Measurements from ENCODE around the gene AGFG2. TPM values are rescaled to one million over a fixed set of nuclear protein-coding genes. Genes with fewer than 3 reads are reported as not detected.

AGFG2 gene
- polyA plus RNA-seq, 4 donors = 10.8 to 17.7 (median 14.3) TPM

- DNase-seq (ENCODE audit: low read depth in 4 of 4, low spot score in 2 of 4) = no peak
Measured at GRCh38 chr7:100583132-100584053, 44.4 kb downstream of the AGFG2 start.

DNA sequence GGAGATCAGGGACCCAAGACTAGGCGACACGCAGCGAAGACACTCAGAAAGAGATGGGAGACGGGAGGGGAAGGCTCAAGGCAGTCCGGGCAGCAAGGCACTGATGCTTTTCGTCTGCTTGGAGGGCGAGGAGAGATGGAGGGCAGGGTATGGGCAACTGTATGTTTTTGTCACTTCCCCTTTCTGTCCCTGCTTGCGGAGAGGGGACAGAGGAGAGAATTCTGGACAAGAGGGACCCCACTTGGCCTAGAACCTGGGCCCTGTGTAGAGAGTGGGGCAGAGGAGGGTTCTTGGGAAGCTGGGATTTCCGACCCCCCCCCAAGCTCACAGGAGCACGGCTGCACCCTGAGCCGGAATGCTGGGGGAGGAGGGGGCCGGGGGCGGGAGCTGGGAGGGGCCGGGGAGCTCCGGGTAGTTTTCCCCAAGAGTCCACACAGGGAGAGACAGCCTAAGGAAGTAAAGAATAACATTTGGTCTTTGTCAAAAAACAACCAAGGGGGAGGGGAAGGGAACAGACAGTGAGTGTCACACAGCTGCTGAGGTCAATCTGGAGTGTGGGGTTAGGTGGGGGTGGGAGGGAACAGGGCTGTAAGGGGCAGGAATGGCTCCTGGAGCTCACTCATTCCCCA is 45.2 kb downstream of the AGFG2 start:
- DNase-seq (ENCODE audit: low read depth in 4 of 4, low spot score in 2 of 4) = no peak

DNA sequence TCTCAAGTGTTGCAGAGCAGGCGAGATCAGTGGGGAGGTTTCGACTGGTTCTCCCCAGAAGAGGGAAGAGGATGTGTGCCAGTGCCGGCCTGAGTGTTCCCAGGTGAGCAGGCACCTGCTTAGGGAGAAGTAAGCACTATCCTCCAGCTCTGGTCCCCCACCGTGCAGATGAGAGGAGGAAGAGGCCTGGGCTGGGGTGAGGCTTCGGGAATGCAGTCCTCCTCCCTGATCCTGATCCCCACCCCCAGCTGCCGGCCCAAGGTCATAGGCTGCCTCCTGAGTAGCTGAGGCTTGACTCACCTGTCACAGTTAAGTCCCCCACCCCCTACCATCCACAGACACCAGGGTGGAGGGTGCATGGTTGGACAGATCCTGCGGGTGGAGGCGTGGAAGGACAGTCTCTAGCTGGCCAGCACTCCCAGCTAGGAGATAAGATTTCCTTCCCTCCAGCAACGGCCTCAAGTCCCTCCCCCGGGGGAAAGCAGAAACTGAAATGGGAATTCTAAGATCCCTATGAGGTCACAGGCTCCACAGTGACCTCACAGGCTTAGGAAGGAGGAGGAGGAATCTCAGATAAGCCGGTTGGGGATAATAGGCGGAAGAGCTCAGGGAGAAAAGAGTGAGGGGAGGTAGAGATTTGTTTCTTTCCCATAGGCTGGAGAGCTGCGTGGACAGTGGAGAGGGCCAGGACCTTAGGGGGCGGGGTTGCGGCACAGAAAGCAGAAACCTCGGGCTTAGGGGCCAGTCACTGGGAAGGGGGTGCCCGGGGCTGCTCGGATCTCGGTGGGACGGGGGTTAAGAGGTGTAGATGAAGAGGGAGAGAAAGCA is 45.9 kb downstream of the AGFG2 start:
- DNase-seq (ENCODE audit: low read depth in 4 of 4, low spot score in 2 of 4) = no peak

GRCh38 chr7:100585511-100586265 is 46.7 kb downstream of the AGFG2 start, which contains the start of gene LRCH4:
LRCH4 (minus strand) TSS chr7:100586129; CDS start chr7:100586100, 29 bp downstream.
- no peak for DNase-seq (ENCODE audit: low read depth in 4 of 4, low spot score in 2 of 4)

DNA sequence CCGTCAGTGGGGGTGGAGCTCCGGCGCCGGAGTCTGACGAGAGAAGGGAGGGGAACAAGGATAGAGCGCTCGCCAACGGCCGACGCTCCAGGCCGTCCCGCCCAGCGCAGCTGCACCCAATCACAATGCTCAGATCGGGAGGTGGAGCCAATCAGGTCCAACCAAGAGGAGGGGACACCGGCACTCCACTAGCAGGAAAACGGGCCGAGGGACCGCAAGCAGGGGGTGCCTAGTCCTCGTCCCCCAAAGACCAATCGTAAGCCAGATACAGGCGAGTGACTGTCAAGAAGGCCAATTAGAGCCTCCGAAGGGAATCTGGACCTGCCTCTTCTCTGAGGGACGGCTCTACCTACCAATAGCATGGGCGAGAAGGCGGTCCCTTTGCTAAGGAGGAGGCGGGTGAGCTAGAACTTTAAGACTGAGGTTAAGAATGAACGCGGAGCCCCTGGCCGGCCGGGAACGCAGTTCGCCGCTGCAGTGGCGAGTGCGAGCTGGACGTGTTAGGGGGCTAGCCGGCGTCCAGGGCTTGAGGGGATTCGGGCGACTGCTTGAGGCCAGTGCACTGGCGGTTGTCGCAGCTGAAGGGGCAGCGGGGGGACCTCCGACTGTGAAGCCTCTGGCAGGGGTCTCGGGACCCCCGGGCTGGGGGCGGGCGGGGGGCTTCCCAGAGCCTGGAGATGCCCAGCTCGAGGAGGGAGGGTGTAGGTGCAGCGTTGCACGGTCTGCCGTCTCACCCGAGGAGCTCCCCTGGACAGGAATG is 47.4 kb downstream of the AGFG2 start, which contains the start of gene FBXO24:
TSS of gene FBXO24 (plus strand) at position 63 of the 760 bp plus-strand sequence. CDS start at position 361, 298 bp downstream.
- DNase-seq (ENCODE audit: low read depth in 4 of 4, low spot score in 2 of 4) = peak; percentile 100

- no peak for DNase-seq (ENCODE audit: low read depth in 4 of 4, low spot score in 2 of 4)
Measured at GRCh38 chr7:100588438-100588837, 49.4 kb downstream of the AGFG2 start.

DNA sequence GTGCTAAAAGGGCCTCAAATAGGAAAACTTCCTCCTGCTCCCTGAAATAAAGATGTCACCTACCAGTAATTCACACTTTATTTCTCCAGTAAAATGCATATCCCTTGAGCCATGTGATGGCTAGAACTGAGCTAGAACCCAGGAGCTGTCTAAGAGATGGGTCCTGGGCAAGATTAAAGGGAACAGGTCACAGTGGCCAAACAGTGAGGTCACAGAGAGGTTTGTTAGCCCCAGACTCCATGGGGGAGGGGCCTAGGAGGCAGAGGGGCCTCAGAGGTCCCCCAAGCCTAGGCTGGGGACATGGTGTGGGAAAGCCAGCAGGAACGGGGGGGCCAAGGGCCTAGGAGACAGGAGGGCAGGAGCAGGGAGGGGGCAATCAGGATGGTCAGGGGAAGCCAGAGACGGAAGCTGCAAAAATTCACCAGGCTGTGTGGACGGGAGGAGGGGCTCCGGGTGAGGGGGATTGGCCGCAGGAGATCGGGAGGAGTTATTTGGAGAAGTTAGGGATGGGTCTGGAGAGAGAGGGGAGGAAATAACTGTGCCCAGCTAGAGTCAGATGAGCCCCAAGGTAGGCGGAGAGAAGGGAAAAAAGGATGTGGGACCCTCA is 50.4 kb downstream of the AGFG2 start:
- DNase-seq (ENCODE audit: low read depth in 4 of 4, low spot score in 2 of 4) = no peak

GRCh38 chr7:100590077-100590737 is 51.2 kb downstream of the AGFG2 start:
- no peak for DNase-seq (ENCODE audit: low read depth in 4 of 4, low spot score in 2 of 4)

DNA sequence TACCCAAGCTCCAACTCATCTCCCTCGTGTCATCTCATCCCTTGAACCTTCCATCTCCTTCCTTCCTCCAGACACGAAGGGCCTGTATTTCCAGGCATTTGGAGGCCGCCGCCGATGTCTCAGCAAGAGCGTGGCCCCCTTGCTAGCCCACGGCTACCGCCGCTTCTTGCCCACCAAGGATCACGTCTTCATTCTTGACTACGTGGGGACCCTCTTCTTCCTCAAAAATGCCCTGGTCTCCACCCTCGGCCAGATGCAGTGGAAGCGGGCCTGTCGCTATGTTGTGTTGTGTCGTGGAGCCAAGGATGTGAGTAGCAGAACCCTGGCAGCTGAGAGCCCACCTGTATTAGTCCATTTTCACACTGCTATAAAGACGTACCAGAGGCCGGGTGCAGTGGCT is 52.6 kb downstream of the AGFG2 start:
- no peak for DNase-seq (ENCODE audit: low read depth in 4 of 4, low spot score in 2 of 4)

- DNase-seq (ENCODE audit: low read depth in 4 of 4, low spot score in 2 of 4) = no peak
Measured at GRCh38 chr7:100595188-100595587, 56.2 kb downstream of the AGFG2 start.

DNA sequence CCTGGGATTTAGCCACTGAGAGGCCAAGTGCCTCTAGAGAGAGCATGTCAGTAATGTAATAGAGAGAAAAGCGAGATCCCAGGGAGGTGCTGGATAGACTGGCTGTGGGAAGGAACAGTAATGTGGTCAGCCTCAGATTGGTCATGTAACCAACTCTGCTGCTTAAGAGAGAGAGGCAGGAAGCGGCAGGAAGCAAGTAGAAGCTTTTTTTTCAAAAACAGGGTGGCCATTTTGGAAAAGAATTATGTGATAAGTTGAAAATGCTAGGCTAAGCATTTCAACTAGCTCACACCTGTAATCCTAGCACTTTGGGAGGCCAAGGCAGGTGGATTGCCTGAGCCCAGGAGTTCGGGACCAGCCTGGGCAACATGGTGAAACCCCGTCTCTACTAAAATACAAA is 59.4 kb downstream of the AGFG2 start:
- DNase-seq (ENCODE audit: low read depth in 4 of 4, low spot score in 2 of 4) = no peak

- no peak for DNase-seq (ENCODE audit: low read depth in 4 of 4, low spot score in 2 of 4)
Measured at GRCh38 chr7:100599911-100600729, 61.1 kb downstream of the AGFG2 start.

GRCh38 chr7:100600730-100601038 is 61.7 kb downstream of the AGFG2 start:
- DNase-seq (ENCODE audit: low read depth in 4 of 4, low spot score in 2 of 4) = no peak

DNA sequence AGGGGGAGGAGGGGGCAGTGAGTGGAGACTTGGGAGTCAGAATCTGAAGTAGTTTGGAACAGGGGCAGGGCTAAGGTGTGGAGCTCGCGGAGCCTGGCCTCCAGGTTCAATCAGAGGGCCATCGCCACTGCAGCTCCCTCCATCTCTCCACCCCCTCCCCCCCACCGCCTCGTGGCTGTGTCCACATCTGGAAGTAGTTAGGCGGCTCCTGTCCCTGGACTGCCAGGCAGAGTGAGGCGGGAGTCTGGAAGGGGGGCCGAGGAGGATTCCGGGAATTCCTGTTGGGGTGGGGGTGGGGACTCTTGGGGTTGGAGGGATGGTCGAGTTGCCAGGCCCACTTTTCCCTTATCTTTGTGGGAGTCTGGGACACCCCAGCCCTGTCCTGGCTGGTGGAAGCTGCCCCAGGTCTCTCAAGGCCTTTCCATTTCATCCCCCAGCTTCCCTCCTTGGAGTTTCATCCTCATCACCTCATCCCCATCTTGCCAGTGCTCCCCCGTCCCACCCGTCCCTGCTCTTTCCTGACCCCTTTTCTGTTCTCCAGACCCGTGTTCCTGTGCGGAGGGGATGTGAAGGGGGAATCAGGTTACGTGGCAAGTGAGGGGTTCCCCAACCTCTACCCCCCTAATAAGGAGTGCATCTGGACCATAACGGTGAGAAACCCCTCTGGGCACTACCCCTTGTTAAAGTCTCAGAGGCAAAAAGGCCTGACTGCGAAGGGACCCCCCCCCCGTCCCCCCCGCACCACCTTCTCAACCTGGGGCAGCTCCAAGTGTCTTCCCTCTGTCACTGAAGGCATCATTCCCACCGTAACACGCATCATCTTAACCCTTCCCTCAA is 64.1 kb downstream of the AGFG2 start:
- DNase-seq (ENCODE audit: low read depth in 4 of 4, low spot score in 2 of 4) = no peak

- no peak for DNase-seq (ENCODE audit: low read depth in 4 of 4, low spot score in 2 of 4)
Measured at GRCh38 chr7:100603726-100604027, 64.7 kb downstream of the AGFG2 start.

- no peak for DNase-seq (ENCODE audit: low read depth in 4 of 4, low spot score in 2 of 4)
Measured at GRCh38 chr7:100604028-100604975, 65.3 kb downstream of the AGFG2 start.

Measured in left renal cortex interstitium (tissue), 4 donors.